ENCODE measurements around the gene C6orf62. TPM values are rescaled to one million over a fixed set of nuclear protein-coding genes. Genes with fewer than 3 reads are reported as not detected.
A peak's percentile ranks its signal among the peaks of the same experiment; 100 is the strongest.

Gene C6orf62
- polyA plus RNA-seq, 2 of the 4 experiments (the other 2 are of a cell fraction) = 66.3 to 73.4 TPM

DNA sequence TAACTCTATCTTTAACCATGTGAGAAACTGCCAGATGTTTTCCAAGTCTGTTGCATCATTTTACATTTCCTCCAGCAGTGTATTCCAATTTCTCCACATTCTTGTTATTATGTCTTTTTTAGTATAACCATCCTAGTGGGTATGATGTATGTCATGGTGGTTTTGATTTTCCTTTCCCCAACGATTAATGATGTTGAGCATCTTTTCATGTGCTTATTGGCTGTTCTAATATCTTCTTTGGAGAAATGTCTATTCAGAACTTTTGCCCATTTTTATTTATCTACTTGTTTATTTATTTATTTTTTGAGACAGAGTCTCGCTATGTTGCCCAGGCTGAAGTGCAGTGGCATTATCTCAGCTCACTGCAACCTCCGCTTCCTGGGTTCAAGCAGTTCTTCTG is 4.3 kb upstream of the C6orf62 start:
- Histone ChIP-seq H3K9me3 (no peaks in the 10 kb centered on the region), H3K4me2 (no peak overlapping the region), H3K4me1 (peaks cover 5% of the 10 kb centered on the region; the same call in 2 of the 3 replicates), H3K27ac (no peak overlapping the region), H3K4me3 (no peak overlapping the region)
- CTCF ChIA-PET = interaction anchor here (1.2 kb wide), 1 partner anchor 16 kb away, joined by 5 read pairs; no protein-coding TSS in a partner anchor
- ATAC-seq (no peak), FAIRE-seq (no peak), DNase-seq (ENCODE audit: low read depth in 1 of 2, low spot score in 1 of 2) (no peak)
- POLR2A ChIA-PET = no interaction called here
- WGBS (ENCODE audit: missing lambda C conversion rate) = 93% methylated on average over 3 of the region's 3 CpGs
- peak; percentile 64; the same call in 1 of the 2 replicates for TF ChIP-seq RFX5 (IDR thresholded peaks at IDR 0.05)
- TF ChIP-seq GATA3 (IDR thresholded peaks at IDR 0.05; ENCODE audit: borderline replicate concordance) = no peak

DNA sequence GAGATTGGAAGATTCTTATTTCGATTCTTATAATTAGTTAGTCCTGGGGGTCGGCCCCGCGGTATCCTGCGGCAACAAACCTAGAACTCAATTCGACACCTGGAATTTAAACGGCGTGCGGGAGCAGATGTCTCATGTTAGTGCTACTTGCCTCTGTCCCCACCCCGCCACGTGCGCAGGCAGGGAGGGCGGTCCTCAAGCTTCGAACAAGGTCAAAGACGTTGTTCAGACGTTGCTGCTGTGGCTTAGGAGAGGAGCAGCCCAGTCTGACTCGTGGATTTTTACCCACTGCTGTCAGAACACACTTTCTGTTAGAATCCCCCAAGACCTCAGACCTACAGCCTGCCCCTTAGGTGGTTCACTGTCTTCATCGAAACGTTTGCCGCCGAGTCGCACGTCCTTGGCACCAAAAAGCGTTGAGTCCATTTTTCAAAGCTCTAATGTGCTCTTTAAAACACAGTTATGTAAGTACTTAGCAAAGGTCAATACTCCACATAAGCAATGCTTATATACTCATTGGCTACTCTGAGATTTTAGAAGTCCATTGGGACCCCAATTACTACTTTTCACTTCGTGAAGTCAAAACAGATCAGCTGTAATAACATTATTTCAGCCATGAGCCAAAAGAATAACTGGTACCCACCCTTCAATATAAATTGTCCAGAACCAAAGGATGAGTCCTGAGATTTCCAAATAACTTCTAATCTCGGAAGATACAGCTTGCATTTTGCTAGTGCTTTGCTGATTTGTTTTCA is 2.7 kb upstream of the C6orf62 start:
- ChIA-PET POLR2A (interaction anchor here (0.6 to 1.6 kb wide), 7 partner anchors 17 to 63 kb away, joined by 3 to 30 read pairs (median 3); partner anchors contain the start of genes ACOT13 and TDP2), CTCF (interaction anchor here (1.7 kb wide), 1 partner anchor 45 kb away, joined by 8 read pairs; no protein-coding TSS in a partner anchor)
- peak overlapping the region; percentile 50 for H3K4me3 ChIP-seq
- peak overlapping the region; percentile 99 for H3K27ac ChIP-seq
- WGBS (ENCODE audit: missing lambda C conversion rate) = 8% methylated on average over 26 of the region's 26 CpGs
- no peak for FAIRE-seq
- H3K9me3 ChIP-seq = no peaks in the 10 kb centered on the region
- peaks cover 20% of the 10 kb centered on the region for H3K4me1 ChIP-seq
- TF ChIP-seq JUN (IDR thresholded peaks at IDR 0.05) = peak in 1 of 2 experiments; percentile 54; a peak in 3 of 5 replicates
- TF ChIP-seq PHF8 (IDR thresholded peaks at IDR 0.05; ENCODE audit: borderline replicate concordance, low read depth) = peak; percentile 50
- TF ChIP-seq HOXB5 (CRISPR knock-in tag; IDR thresholded peaks at IDR 0.05) = 0 out of 2 replicates have a peak, but pooled peaks have one; percentile 51
- TF ChIP-seq, protein P1, sequence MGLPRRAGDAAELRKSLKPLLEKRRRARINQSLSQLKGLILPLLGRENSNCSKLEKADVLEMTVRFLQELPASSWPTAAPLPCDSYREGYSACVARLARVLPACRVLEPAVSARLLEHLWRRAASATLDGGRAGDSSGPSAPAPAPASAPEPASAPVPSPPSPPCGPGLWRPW (IDR thresholded peaks at IDR 0.05) = no peak
- TF ChIP-seq, protein P2, sequence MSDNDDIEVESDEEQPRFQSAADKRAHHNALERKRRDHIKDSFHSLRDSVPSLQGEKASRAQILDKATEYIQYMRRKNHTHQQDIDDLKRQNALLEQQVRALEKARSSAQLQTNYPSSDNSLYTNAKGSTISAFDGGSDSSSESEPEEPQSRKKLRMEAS (IDR thresholded peaks at IDR 0.05) = peak; percentile 99
- TF ChIP-seq POLR2A (IDR thresholded peaks at IDR 0.05; ENCODE audit: low read length) = peak; percentile 75
- TF ChIP-seq, protein P3, sequence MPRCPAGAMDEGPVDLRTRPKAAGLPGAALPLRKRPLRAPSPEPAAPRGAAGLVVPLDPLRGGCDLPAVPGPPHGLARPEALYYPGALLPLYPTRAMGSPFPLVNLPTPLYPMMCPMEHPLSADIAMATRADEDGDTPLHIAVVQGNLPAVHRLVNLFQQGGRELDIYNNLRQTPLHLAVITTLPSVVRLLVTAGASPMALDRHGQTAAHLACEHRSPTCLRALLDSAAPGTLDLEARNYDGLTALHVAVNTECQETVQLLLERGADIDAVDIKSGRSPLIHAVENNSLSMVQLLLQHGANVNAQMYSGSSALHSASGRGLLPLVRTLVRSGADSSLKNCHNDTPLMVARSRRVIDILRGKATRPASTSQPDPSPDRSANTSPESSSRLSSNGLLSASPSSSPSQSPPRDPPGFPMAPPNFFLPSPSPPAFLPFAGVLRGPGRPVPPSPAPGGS (IDR thresholded peaks at IDR 0.05) = 0 out of 3 replicates have a peak, but pooled peaks have one; percentile 41
- peak; percentile 67; the same call in 1 of the 2 replicates for TF ChIP-seq HOXB13 (CRISPR knock-in tag; IDR thresholded peaks at IDR 0.05; ENCODE audit: low read depth)
- 0 out of 2 replicates have a peak, but pooled peaks have one; percentile 49 for TF ChIP-seq ESRRA (IDR thresholded peaks at IDR 0.05; ENCODE audit: borderline replicate concordance, low read length)
- TF ChIP-seq TFCP2L1 (CRISPR knock-in tag; IDR thresholded peaks at IDR 0.05) = peak; percentile 84
- TF ChIP-seq RARB (CRISPR knock-in tag; IDR thresholded peaks at IDR 0.05) = no peak
- no peak for TF ChIP-seq CHD4 (IDR thresholded peaks at IDR 0.05; ENCODE audit: borderline replicate concordance)
- TF ChIP-seq, protein P4, sequence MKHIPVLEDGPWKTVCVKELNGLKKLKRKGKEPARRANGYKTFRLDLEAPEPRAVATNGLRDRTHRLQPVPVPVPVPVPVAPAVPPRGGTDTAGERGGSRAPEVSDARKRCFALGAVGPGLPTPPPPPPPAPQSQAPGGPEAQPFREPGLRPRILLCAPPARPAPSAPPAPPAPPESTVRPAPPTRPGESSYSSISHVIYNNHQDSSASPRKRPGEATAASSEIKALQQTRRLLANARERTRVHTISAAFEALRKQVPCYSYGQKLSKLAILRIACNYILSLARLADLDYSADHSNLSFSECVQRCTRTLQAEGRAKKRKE (CRISPR knock-in tag; IDR thresholded peaks at IDR 0.05; ENCODE audit: low read depth) = 0 out of 2 replicates have a peak, but pooled peaks have one; percentile 39
- TF ChIP-seq, protein P5, sequence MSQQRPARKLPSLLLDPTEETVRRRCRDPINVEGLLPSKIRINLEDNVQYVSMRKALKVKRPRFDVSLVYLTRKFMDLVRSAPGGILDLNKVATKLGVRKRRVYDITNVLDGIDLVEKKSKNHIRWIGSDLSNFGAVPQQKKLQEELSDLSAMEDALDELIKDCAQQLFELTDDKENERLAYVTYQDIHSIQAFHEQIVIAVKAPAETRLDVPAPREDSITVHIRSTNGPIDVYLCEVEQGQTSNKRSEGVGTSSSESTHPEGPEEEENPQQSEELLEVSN (IDR thresholded peaks at IDR 0.05; ENCODE audit: borderline replicate concordance, low read depth) = peak; percentile 92
- TF ChIP-seq MYC (IDR thresholded peaks at IDR 0.05; ENCODE audit: borderline replicate concordance, low read length) = peak; percentile 97
- peak in 1 of 2 experiments; percentile 61 for DNase-seq (ENCODE audit: low read depth in 1 of 2, low spot score in 1 of 2)
- ATAC-seq = peak; percentile 81 to 86
- H3K4me2 ChIP-seq = peak overlapping the region; percentile 89

All from A549 (cell line).